Hepatocyte (in vitro differentiated cells): ENCODE data around the gene CDHR3. TPM values are rescaled to one million over a fixed set of nuclear protein-coding genes. Genes with fewer than 3 reads are reported as not detected.
"Not testable (repeated sequence)": the region's sequence is repeated elsewhere in the genome, so short reads cannot be mapped to it uniquely, and the experiment has no call there.

Experiments
- DNase-seq: peaks from one replicate; pipeline ENCODE4 v3.0.0-alpha.2; 2016; ENCODE audit warnings: low spot score
- H2AFZ ChIP-seq: fragments of 200-600 bp; sonication (generic); 2 replicates; pipeline ENCODE4 v1.6.0; 2016; ENCODE audit warnings: antibody characterized with exemption, mild to moderate bottlenecking
- H3K27ac ChIP-seq: fragments of 200-600 bp; sonication (generic); 2 replicates; pipeline ENCODE4 v1.5.1; 2016; ENCODE audit warnings: mild to moderate bottlenecking
- H3K27me3 ChIP-seq: fragments of 200-600 bp; sonication (generic); 2 replicates; pipeline ENCODE4 v1.6.1; 2016
- H3K36me3 ChIP-seq: fragments of 200-600 bp; sonication (generic); replicated peaks from 2 replicates; pipeline ENCODE4 v1.5.1; 2016; ENCODE audit warnings: low read depth; ENCODE audit not compliant: insufficient read depth
- H3K4me1 ChIP-seq: fragments of 200-600 bp; sonication (generic); 2 replicates; pipeline ENCODE4 v1.5.1; 2016; ENCODE audit warnings: mild to moderate bottlenecking, moderate library complexity; ENCODE audit not compliant: insufficient read depth
- H3K4me2 ChIP-seq: fragments of 200-600 bp; sonication (generic); 2 replicates; pipeline ENCODE4 v1.6.0; 2016
- H3K4me3 ChIP-seq: fragments of 200-600 bp; sonication (generic); 2 replicates; pipeline ENCODE4 v1.5.1; 2016; ENCODE audit warnings: mild to moderate bottlenecking
- H3K79me2 ChIP-seq: fragments of 200-600 bp; sonication (generic); 2 replicates; pipeline ENCODE4 v1.6.0; 2017; ENCODE audit warnings: mild to moderate bottlenecking
- H3K9me2 ChIP-seq: fragments of 200-600 bp; sonication (generic); replicated peaks from 2 replicates; pipeline ENCODE4 v1.6.0; 2017; ENCODE audit warnings: mild to moderate bottlenecking; ENCODE audit not compliant: insufficient read depth
- H3K9me3 ChIP-seq: fragments of 200-600 bp; sonication (generic); 2 replicates; pipeline ENCODE4 v1.5.1; 2016; ENCODE audit warnings: low read depth, mild to moderate bottlenecking
- H4K20me1 ChIP-seq: fragments of 200-600 bp; sonication (generic); 2 replicates; pipeline ENCODE4 v1.6.0; 2016; ENCODE audit warnings: mild to moderate bottlenecking; ENCODE audit not compliant: insufficient read depth, poor library complexity, severe bottlenecking
- CTCF ChIP-seq: fragments of 200-600 bp; sonication (generic); IDR thresholded peaks from 2 replicates; pipeline ENCODE4 v1.5.1; 2016; ENCODE audit warnings: antibody characterized with exemption, mild to moderate bottlenecking; ENCODE audit not compliant: poor library complexity
- EZH2 ChIP-seq: fragments of 200-600 bp; sonication (generic); IDR thresholded peaks from 2 replicates; pipeline ENCODE4 v1.6.1; 2016; ENCODE audit warnings: antibody characterized with exemption, mild to moderate bottlenecking, borderline replicate concordance
- EZH2phosphoT487 ChIP-seq: fragments of 200-600 bp; sonication (generic); IDR thresholded peaks from one replicate; pipeline ENCODE4 v1.6.1; 2018; ENCODE audit warnings: antibody characterized with exemption, mild to moderate bottlenecking, low read depth, moderate library complexity; ENCODE audit not compliant: unreplicated experiment, severe bottlenecking
- WGBS: methylation state at CpG from one replicate; pipeline ENCODE4 v1.1.6; 2016; ENCODE audit warnings: low lambda C conversion rate; ENCODE audit errors: missing lambda C conversion rate; 5-methylcytosine and 5-hydroxymethylcytosine counted together
- polyA plus RNA-seq: library from polyadenylated mRNA; unstranded; fragments of >200 nt; fragmentation: Nextera tagmentation; extraction: Ambion mirVana; gene quantifications from 2 replicates; pipeline ENCODE4 v1.2.1, GENCODE V29; 2016
- total RNA-seq: library from RNA; depleted of rRNA; stranded (reverse); fragments of >200 nt; gene quantifications from 2 replicates; pipeline ENCODE4 v1.2.3, GENCODE V29; 2014

CDHR3 gene
- total and polyA plus RNA-seq, 2 experiments from 2014 or later = 3.3 to 6.9 TPM

GRCh38 chr7:105979405-105979804 is 16.3 kb downstream of the CDHR3 start:
- no peaks in the 10 kb centered on the region for H3K79me2 ChIP-seq
- no peak overlapping the region for H3K27ac ChIP-seq
- H3K27me3 ChIP-seq = no peaks in the 10 kb centered on the region
- H3K4me2 ChIP-seq = no peak overlapping the region
- no peak for DNase-seq
- no peak overlapping the region for H2AFZ ChIP-seq
- TF ChIP-seq EZH2 = no peak
- TF ChIP-seq EZH2phosphoT487 = no peak
- TF ChIP-seq CTCF = no peak
- H4K20me1 ChIP-seq = no peaks in the 10 kb centered on the region
- 90% methylated on average over 2 of the region's 2 CpGs for WGBS
- no peaks in the 10 kb centered on the region for H3K4me1 ChIP-seq
- H3K9me2 ChIP-seq = no peaks in the 10 kb centered on the region
- H3K9me3 ChIP-seq = no peaks in the 10 kb centered on the region
- no peak overlapping the region for H3K4me3 ChIP-seq
- no peaks in the 10 kb centered on the region for H3K36me3 ChIP-seq

- H4K20me1 ChIP-seq = no peaks in the 10 kb centered on the region
- TF ChIP-seq EZH2 = no peak
- TF ChIP-seq CTCF = no peak
- TF ChIP-seq EZH2phosphoT487 = no peak
- no peaks in the 10 kb centered on the region for H3K9me2 ChIP-seq
- no peaks in the 10 kb centered on the region for H3K27me3 ChIP-seq
- no peaks in the 10 kb centered on the region for H3K4me1 ChIP-seq
- H3K36me3 ChIP-seq = no peaks in the 10 kb centered on the region
- H3K9me3 ChIP-seq = no peaks in the 10 kb centered on the region
- no peak overlapping the region for H2AFZ ChIP-seq
- H3K4me2 ChIP-seq = no peak overlapping the region
- no peak overlapping the region for H3K27ac ChIP-seq
- DNase-seq = no peak
- WGBS = 86% methylated on average over 3 of the region's 3 CpGs
- no peaks in the 10 kb centered on the region for H3K79me2 ChIP-seq
- no peak overlapping the region for H3K4me3 ChIP-seq
Observed at GRCh38 chr7:105980645-105981396, 17.8 kb downstream of the CDHR3 start.

- Histone ChIP-seq H3K27ac (no peak overlapping the region), H3K79me2 (no peaks in the 10 kb centered on the region), H3K9me2 (no peaks in the 10 kb centered on the region), H4K20me1 (no peaks in the 10 kb centered on the region), H3K4me3 (no peak overlapping the region), H3K9me3 (no peaks in the 10 kb centered on the region), H3K4me2 (no peak overlapping the region), H3K4me1 (no peaks in the 10 kb centered on the region), H3K36me3 (no peaks in the 10 kb centered on the region), H3K27me3 (no peaks in the 10 kb centered on the region), H2AFZ (no peak overlapping the region)
- WGBS = 49% methylated on average over 2 of the region's 2 CpGs
- no peak for DNase-seq
- no peak for TF ChIP-seq EZH2phosphoT487
- TF ChIP-seq EZH2 = no peak
- no peak for TF ChIP-seq CTCF
Observed at GRCh38 chr7:105982388-105982787, 19.3 kb downstream of the CDHR3 start.

GRCh38 chr7:105984808-105985207 is 21.7 kb downstream of the CDHR3 start:
- H3K4me2 ChIP-seq, H3K9me3 ChIP-seq, H3K27ac ChIP-seq, H2AFZ ChIP-seq, DNase-seq, H4K20me1 ChIP-seq, H3K4me3 ChIP-seq, H3K27me3 ChIP-seq, H3K79me2 ChIP-seq, H3K4me1 ChIP-seq, H3K9me2 ChIP-seq, H3K36me3 ChIP-seq: not testable (repeated sequence)
- WGBS = 96% methylated on average over 6 of the region's 6 CpGs
